SKM-1 (cell line): Measurements from ENCODE around the gene KRT3.

ENCODE experiments used
- DNase-seq: peaks from one replicate; lab custom pipeline; 2025; ENCODE audit not compliant: unreplicated experiment; lab: John Stamatoyannopoulos, UW

KRT3 gene

GRCh38 chr12:52783563-52784316 lies 12.2 kb downstream of the KRT3 start:
- DNase-seq = no peak

DNA sequence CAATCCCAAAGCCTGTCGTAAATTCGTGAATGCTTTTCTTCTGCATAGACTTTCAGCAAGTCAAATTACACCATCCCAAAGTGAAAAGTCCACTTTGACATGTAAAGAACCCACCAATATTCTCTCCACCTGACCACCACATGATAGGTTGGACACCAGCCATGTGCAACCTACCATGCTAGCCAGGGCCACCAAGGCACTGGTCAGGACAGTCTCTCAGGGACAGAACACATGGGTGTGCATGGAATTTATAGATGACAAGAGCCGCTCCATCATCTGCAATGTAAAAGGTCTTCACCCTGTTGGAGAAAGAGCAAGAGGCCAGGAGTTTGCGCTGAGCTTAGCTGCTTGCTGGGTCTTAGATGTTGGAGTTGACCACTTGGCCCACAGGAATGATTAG lies 13.4 kb downstream of the KRT3 start:
- no peak for DNase-seq

- no peak for DNase-seq
These were observed 14.4 kb downstream of the KRT3 start for GRCh38 chr12:52781399-52782082.

DNA sequence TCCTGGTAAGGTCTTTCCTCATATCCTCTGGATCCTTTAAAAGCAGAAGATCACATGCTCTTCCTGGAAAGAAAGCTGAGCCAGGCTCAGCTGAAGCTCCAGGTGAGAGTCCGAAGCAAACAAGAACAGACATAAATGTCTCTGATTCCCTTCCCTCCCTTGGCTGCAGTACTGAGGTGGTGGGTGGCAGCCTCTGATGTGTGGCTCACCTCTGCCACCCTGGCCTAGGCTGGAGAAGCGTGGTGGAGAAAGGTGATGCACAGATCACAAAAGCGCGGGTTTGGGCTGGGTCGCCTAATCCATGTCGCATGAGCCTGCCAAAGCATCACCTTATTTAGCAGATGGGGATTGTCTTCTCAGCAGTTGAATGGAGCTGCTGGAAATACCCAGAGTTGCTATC lies 16.0 kb downstream of the KRT3 start:
- DNase-seq = no peak

- DNase-seq = no peak
These were observed 17.1 kb downstream of the KRT3 start for GRCh38 chr12:52778833-52779232.

DNA sequence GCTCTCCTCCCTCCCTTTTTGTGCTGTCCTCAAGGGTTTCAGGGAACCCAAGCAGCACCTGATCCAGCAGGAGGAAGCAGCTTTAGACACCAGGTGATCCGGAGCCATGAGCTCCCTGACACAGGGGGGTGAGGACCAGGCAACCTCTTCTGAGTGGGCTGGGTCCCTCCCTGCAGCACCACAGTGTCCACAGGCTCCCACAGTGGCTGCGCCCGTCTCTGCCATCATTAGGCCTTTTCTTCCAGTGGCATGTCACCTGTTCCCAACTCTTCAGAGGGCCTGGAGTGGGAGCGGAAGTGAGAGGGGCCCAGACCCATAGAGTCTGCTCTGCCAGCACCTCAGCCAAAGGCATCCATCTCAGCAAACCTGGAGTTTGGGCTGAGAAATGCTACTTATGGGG lies 18.4 kb downstream of the KRT3 start:
- DNase-seq = no peak

DNA sequence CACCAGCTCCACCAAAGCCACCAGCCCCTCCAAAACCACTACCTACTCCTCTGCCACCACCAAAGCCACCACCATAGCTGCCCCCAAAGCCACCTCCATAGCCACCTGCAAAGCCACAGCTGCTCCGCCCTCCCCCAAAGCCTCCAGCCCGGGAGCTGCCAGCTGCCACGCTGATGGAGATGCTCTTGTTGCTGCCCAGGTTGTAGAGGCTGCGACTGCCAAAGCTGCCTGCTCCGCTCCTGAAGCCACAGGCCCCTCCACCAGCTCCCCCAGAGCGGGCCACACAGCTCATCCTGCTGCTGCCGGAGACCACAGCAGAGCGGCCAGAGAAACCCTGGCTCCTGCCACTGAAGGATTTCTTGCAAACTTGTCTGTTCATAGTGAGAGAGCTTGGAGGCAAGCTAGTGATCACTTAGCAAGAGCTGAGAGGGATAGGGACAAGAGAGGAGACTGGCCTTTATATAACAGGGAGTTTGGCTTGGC lies 19.0 kb downstream of the KRT3 start, which contains the start of gene KRT76:
KRT76 (minus strand) TSS at position 433 of the 483 bp plus-strand sequence; CDS start at position 379, 54 bp downstream.
- DNase-seq = no peak

GRCh38 chr12:52776435-52776834 lies 19.5 kb downstream of the KRT3 start:
- DNase-seq = no peak

- DNase-seq = no peak
These were observed 21.2 kb downstream of the KRT3 start for GRCh38 chr12:52774629-52775250.

GRCh38 chr12:52772772-52773171 lies 23.1 kb downstream of the KRT3 start:
- no peak for DNase-seq

DNA sequence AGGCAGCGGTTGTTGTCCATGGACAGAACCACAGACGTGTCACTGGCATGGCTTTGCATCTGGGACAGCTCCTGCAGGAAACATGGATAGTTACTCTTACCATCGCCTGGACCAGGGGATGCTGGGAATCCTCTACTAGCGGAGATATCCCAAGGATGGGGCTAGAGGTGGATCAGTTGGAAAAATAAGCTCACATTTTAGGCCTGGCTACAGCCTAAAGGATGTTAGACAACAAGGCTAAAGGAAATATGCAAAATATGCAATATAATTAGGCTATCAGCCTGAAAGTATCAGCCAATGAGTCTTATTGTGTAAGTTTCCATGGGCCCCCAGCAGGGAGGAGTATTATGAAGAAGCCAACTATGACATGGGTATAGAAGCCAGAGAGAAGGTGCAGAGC lies 23.7 kb downstream of the KRT3 start:
- no peak for DNase-seq

- DNase-seq = no peak
These were observed 24.4 kb downstream of the KRT3 start for GRCh38 chr12:52771505-52771904.

DNA sequence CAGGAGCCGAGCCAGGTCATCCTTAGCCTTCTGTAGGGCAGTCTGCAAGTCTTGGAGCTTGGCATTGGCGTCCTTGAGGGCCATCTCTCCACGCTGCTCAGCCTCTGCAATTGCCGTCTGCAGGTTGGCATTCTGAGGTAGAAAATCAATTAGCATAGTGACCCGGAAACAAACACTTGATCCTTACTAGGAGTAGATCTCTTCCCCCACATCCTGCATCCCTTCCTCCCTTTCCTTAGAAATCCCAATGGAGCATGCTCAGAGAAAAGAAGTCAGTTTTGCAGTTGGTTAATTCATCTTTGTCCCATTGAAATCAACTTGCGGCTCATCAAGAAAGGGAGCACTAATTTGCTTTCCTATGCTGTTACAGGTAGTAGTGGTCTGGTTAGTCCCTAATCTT lies 24.8 kb downstream of the KRT3 start:
- no peak for DNase-seq

DNA sequence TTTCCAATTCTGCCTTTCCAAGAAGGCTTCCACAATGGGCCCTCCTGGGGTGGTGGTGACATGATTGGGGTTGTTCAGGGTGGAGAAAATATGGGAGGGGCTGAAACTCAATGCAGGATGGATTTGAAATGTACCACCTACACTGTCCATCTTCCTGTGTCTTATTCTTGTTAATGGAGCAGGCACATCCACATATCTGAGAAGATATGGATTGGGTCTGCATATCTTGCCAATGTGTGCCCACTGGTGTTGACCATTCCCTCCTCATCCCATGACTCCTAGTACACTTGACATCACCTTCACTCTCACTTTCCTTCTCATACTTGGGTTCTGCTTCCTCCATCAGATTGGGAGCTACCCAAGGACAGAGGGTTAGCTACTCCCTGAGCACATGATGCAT lies 26.0 kb downstream of the KRT3 start:
- DNase-seq = no peak

- no peak for DNase-seq
These were observed 26.6 kb downstream of the KRT3 start for GRCh38 chr12:52769354-52769753.

DNA sequence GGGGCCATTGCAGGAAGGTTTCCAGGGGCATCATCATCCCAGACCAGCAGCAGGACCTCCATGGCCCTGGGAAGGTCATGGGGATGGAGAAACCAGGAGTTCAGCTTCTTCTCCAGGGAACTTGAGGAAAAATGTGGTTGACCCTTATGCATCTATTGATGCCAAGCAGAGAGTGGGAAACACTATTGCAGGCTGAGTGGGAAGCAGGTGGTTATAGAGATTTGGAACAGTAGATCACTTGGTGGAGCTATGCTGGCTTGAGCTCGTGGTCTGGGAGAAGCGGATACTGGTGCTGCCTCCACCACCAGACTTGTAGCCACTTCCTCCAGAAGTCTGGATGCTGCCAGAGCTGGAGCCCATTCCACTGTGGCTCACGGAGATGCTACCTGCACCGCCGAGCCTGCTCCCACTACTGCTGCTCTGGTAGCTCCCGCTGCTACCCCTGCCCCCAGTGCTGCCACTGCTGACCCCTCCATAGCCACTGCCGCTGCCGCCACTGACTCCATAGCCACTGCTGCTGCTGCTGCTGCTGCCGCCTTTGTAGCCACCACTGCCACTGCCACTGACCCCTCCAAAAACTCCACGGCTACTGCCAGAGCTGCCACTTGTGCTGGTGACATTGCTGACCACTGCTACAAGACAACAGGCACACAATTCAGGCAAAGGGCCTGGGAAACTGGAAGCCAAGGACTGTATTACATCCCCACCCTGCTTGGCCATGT lies 27.3 kb downstream of the KRT3 start:
- DNase-seq = no peak

GRCh38 chr12:52767427-52767826 lies 28.5 kb downstream of the KRT3 start:
- no peak for DNase-seq

DNA sequence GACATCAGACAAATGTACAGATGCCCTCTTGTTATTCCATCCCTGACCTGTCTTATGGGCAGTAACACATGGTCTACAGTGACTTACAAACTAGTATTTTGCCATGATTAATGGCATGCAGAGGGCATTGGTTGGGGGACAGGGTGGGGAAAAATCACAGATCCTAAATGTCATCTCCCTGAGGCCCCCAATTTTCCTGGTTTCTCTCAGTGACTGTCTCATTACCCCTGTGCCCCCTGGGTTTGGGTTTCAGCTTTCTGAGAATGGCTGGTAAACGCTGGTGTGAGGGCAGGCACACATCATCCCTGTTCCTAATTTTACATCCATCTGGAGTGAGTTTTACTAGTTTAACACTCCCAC lies 28.9 kb downstream of the KRT3 start:
- DNase-seq = no peak

- no peak for DNase-seq
These were observed 29.4 kb downstream of the KRT3 start for GRCh38 chr12:52766351-52767019.

DNA sequence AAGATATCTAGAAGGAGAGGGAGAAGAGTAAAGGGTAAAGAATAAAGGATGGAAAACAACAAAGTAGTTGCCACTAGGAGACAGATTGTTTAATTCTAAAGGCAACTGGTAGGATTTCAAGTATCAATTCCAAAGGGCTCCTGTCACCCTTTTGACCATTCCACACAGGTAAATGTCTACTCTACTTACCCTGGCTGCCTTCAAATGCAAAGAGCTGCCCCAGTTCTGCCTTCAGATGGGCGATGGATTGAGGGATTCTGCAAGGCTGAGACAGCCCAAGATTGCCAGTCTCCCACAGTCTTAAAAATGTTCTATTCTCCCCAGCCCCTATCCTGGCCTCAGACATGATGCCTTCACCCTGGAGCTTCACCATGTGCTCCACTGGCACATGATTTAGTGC lies 30.2 kb downstream of the KRT3 start:
- no peak for DNase-seq

DNA sequence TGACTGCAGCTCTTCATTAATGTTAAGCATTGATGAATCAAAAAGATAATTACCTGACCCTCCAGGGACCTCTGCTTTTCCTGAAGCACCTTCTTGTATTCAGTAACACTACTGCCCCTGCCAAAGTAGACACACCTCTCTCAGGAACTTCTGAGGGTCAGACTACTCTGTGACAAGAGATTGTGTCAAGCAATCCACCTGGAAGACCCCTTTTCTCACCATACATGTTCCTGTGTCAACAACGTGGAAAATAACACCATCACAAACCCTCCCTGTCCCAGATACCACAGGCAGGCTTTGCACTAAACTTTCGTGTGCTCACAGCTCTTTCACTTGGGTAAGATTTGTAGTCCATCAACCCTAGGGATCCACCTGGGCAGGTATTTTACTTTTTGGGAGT lies 31.9 kb downstream of the KRT3 start:
- no peak for DNase-seq
